ENCODE data around the gene FLT3. TPM values are rescaled to one million over a fixed set of nuclear protein-coding genes. Genes with fewer than 3 reads are reported as not detected.
"Not testable (repeated sequence)": the region's sequence is repeated elsewhere in the genome, so short reads cannot be mapped to it uniquely, and the experiment has no call there.

Gene FLT3
- total RNA-seq, 4 donors from 2014 or later, result under 0.01 to 0.90 (median 0.24) TPM; not detected in 1

DNA sequence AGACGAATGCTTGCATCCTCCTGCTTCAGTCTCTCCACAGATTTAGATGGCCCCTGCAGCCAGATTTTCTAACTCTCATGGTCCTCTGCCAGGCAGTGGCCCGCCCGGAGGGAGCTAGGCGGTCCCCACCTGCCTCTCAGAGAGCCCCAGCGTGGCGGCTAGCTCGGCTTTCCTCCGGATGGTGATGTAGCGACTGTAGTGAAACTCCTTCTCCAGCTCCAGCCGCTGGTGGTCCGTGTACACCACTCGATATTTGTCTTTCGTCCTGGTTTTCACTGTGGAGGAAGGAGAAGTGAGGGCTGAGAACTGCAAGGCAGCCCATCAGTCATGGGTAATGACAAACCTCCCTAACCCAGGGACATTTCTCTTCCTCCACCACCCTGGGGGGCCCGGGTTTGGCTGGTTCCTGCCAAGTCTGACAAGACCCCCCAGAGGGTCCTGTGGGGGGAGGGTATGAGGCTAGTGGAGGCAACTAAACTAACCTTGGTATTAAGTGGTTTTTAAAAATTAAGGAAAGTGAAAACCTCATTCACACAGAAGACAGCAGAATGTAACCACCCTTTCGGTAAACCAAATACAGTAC, 135.5 kb downstream of the FLT3 start:
- H3K9me3 ChIP-seq, result no peaks in the 10 kb centered on the region
- H3K4me1 ChIP-seq, result peaks cover 0 to 14% of the 10 kb centered on the region in 2 donors
- DNase-seq, result no peak
- TF ChIP-seq POLR2A (IDR thresholded peaks at IDR 0.05), result no peak
- TF ChIP-seq, protein P1, sequence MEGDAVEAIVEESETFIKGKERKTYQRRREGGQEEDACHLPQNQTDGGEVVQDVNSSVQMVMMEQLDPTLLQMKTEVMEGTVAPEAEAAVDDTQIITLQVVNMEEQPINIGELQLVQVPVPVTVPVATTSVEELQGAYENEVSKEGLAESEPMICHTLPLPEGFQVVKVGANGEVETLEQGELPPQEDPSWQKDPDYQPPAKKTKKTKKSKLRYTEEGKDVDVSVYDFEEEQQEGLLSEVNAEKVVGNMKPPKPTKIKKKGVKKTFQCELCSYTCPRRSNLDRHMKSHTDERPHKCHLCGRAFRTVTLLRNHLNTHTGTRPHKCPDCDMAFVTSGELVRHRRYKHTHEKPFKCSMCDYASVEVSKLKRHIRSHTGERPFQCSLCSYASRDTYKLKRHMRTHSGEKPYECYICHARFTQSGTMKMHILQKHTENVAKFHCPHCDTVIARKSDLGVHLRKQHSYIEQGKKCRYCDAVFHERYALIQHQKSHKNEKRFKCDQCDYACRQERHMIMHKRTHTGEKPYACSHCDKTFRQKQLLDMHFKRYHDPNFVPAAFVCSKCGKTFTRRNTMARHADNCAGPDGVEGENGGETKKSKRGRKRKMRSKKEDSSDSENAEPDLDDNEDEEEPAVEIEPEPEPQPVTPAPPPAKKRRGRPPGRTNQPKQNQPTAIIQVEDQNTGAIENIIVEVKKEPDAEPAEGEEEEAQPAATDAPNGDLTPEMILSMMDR (IDR thresholded peaks at IDR 0.05), result no peak
- peaks cover 9 to 55% of the 10 kb centered on the region in 2 donors for H3K27me3 ChIP-seq
- H3K4me3 ChIP-seq, result no peak overlapping the region
- no peaks in the 10 kb centered on the region for H3K36me3 ChIP-seq
- no peak overlapping the region for H3K27ac ChIP-seq
- intact Hi-C loops (cut with DNase I; ENCODE audit: low total_unique reads), result no loop called here

DNA sequence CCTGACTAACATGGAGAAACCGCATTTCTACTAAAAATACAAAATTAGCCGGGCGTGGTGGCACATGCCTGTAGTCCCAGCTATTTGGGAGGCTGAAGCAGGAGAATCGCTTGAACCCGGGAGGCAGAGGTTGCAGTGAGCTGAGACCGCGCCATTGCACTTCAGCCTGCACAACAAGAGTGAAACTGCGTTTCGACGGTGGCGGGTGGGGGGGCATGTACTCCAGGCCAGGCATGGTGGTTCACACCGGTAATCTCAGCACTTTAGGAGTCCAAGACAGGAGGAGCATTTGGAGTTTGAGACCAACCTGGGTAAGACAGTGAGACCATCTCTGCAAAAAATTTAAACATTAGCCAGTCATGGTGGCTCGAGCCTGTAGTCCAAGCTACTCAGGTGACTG, 136.2 kb downstream of the FLT3 start:
- peaks cover 15 to 55% of the 10 kb centered on the region in 2 donors for H3K27me3 ChIP-seq
- H3K9me3 ChIP-seq; H3K27ac ChIP-seq; intact Hi-C loops (cut with DNase I; ENCODE audit: low total_unique reads); DNase-seq; H3K4me3 ChIP-seq; H3K36me3 ChIP-seq: not testable (repeated sequence)
- H3K4me1 ChIP-seq, result peaks cover 0 to 14% of the 10 kb centered on the region in 2 donors

DNA sequence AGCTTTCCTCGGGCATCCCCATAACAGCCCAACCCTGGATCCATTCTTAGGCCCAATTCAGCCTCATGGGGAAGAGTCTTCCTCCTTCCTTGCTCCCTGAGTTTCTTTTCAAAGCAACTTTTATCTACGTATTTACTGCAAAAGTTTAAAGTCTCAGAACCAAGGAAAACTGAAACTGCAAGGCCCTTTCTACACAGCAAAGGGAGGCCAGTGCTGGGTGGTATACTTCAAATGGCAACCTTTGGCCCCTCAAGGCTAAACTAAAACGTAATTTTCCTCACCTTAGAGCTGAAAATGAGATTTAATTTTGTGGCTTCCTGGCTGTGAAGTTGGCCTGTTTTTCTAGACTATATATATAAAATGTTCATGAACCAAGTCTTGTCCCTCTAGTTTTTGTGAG, 136.9 kb downstream of the FLT3 start:
- peaks cover 15 to 55% of the 10 kb centered on the region in 2 donors for H3K27me3 ChIP-seq
- TF ChIP-seq POLR2A (IDR thresholded peaks at IDR 0.05), result no peak
- TF ChIP-seq, protein P1 (IDR thresholded peaks at IDR 0.05), result no peak
- no peaks in the 10 kb centered on the region for H3K9me3 ChIP-seq
- H3K36me3 ChIP-seq, result no peaks in the 10 kb centered on the region
- no peak overlapping the region for H3K27ac ChIP-seq
- H3K4me3 ChIP-seq, result no peak overlapping the region
- H3K4me1 ChIP-seq, result peaks cover 0 to 9% of the 10 kb centered on the region in 2 donors
- DNase-seq, result no peak
- intact Hi-C loops (cut with DNase I; ENCODE audit: low total_unique reads), result no loop called here

DNA sequence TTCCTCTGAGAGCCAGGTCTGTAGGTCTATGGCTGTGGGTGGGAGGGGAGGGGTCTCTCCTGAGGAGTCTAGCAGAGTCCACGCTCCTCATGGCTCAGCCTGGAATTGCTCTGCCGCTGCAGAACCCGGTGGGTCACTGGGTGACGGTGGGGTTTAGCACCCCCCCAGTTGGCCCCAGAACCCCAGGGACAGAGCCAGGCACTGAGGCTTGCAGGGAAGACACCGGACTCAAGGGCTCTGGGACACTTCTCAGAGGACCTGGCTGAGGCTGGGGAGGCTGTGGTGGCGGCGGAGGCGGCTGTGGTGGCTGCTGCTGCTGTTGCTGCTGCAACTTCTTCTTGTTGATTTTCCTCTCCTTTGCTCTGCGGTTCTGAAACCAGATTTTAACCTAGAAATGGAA, 137.4 kb downstream of the FLT3 start:
- intact Hi-C loops (cut with DNase I; ENCODE audit: low total_unique reads), result no loop called here
- peaks cover 13 to 60% of the 10 kb centered on the region in 2 donors for H3K27me3 ChIP-seq
- TF ChIP-seq, protein P1 (IDR thresholded peaks at IDR 0.05), result no peak
- TF ChIP-seq POLR2A (IDR thresholded peaks at IDR 0.05), result no peak

DNA sequence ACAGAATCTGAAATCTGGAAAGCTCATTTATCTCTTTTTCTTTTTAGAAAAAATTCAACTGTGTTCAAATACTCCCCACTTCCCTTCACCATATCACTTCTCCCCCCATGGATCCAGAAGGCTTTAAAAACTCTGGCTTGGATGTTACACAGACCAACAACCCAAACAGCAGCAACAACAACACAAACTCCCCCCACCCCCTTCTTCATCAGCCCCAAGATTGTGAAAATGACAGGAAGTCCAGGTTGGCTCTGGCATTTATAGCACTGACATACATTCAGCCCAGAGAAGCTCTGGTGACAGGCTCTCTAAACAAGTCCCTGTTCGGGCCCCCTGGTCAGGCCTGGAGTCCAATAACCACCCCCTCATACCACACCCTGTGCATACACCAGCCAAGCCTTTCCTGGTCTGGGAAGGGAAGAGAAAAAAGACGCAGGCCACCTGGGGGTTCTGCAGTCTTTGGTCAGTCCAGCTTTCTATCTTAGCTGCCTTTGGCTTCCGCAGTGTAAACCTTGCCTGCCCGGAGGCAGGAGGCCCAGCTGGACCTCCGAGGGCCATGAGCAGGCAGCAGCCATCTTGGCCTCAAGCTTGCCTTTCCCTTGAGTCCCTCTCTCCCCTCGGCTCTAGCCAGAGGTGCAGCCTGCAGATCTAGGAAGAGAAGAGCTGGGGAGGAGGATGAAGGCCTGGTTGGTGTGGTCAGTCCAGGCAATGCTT, 138.1 kb downstream of the FLT3 start:
- intact Hi-C loops (cut with DNase I; ENCODE audit: low total_unique reads), result no loop called here
- Histone ChIP-seq H3K4me3 (no peak overlapping the region), H3K27ac (no peak overlapping the region), H3K36me3 (no peaks in the 10 kb centered on the region), H3K4me1 (peaks cover 0 to 6% of the 10 kb centered on the region in 2 donors), H3K27me3 (peaks cover 12 to 65% of the 10 kb centered on the region in 2 donors), H3K9me3 (no peaks in the 10 kb centered on the region)
- no peak for DNase-seq
- TF ChIP-seq POLR2A (IDR thresholded peaks at IDR 0.05), result no peak
- TF ChIP-seq, protein P1 (IDR thresholded peaks at IDR 0.05), result no peak

More for the DNA sequence above, 137.4 kb downstream of the FLT3 start:
- no peak overlapping the region for H3K4me3 ChIP-seq
- H3K9me3 ChIP-seq, result no peaks in the 10 kb centered on the region
- H3K27ac ChIP-seq, result no peak overlapping the region
- DNase-seq, result no peak
- no peaks in the 10 kb centered on the region for H3K36me3 ChIP-seq
- peaks cover 0 to 6% of the 10 kb centered on the region in 2 donors for H3K4me1 ChIP-seq
